Endothelial cell (in vitro differentiated cells): Measurements from ENCODE around the gene MCRIP1. TPM values are rescaled to one million over a fixed set of nuclear protein-coding genes. Genes with fewer than 3 reads are reported as not detected.

Experiments
- DNase-seq: peaks from one replicate; pipeline ENCODE4 v3.0.0; 2021; ENCODE audit warnings: low spot score
- H3K27ac Mint-ChIP-seq: one replicate; pipeline ENCODE4 v1.8.0; 2021; ENCODE audit warnings: mixed read lengths, inconsistent platforms; ENCODE audit not compliant: unreplicated experiment
- H3K27me3 Mint-ChIP-seq: one replicate; pipeline ENCODE4 v1.8.0; 2021; ENCODE audit warnings: mild to moderate bottlenecking, moderate library complexity, mixed read lengths, inconsistent platforms; ENCODE audit not compliant: unreplicated experiment
- H3K36me3 Mint-ChIP-seq: one replicate; pipeline ENCODE4 v1.8.0; 2021; ENCODE audit warnings: mild to moderate bottlenecking, low read depth, mixed read lengths, inconsistent platforms; ENCODE audit not compliant: unreplicated experiment
- H3K4me1 Mint-ChIP-seq: one replicate; pipeline ENCODE4 v1.8.0; 2021; ENCODE audit warnings: mild to moderate bottlenecking, mixed read lengths, inconsistent platforms; ENCODE audit not compliant: unreplicated experiment
- H3K4me3 Mint-ChIP-seq: one replicate; pipeline ENCODE4 v1.8.0; 2021; ENCODE audit warnings: mild to moderate bottlenecking, mixed read lengths, inconsistent platforms; ENCODE audit not compliant: unreplicated experiment
- H3K9me3 Mint-ChIP-seq: one replicate; pipeline ENCODE4 v1.8.0; 2021; ENCODE audit warnings: mixed read lengths, inconsistent platforms; ENCODE audit not compliant: unreplicated experiment
- CTCF ChIP-seq: fragments of 200-600 bp; sonication (generic); IDR thresholded peaks from one replicate; pipeline ENCODE4 v1.5.0; 2021; ENCODE audit warnings: antibody characterized with exemption; ENCODE audit not compliant: unreplicated experiment
- total RNA-seq: library from RNA; stranded (reverse); fragmentation: NEBNext Ultra II Directional; extraction: Animal tissue kit (Norgen Biotek cat#: 25700); gene quantifications from one replicate; pipeline ENCODE4 v1.2.1, GENCODE V29; 2021; ENCODE audit not compliant: unreplicated experiment

MCRIP1 gene
- total RNA-seq, 1 donor from 2014 or later: 190 TPM

- Mint-ChIP-seq H3K4me3 (peak overlapping the region; percentile 42), H3K27ac (no peak overlapping the region), H3K9me3 (no peaks in the 10 kb centered on the region), H3K27me3 (peaks cover 12% of the 10 kb centered on the region), H3K4me1 (peaks cover 19% of the 10 kb centered on the region), H3K36me3 (peaks cover 28% of the 10 kb centered on the region)
- no peak for DNase-seq
- TF ChIP-seq CTCF: no peak
Observed at GRCh38 chr17:81854974-81855774, 22.1 kb upstream of the MCRIP1 start.

- Mint-ChIP-seq H3K4me1 (peaks cover under 1% of the 10 kb centered on the region), H3K36me3 (peaks cover 23% of the 10 kb centered on the region), H3K4me3 (no peak overlapping the region), H3K9me3 (no peaks in the 10 kb centered on the region), H3K27ac (no peak overlapping the region), H3K27me3 (peaks cover 6% of the 10 kb centered on the region)
- no peak for DNase-seq
- no peak for TF ChIP-seq CTCF
Observed at GRCh38 chr17:81852237-81852636, 19.1 kb upstream of the MCRIP1 start.

DNA sequence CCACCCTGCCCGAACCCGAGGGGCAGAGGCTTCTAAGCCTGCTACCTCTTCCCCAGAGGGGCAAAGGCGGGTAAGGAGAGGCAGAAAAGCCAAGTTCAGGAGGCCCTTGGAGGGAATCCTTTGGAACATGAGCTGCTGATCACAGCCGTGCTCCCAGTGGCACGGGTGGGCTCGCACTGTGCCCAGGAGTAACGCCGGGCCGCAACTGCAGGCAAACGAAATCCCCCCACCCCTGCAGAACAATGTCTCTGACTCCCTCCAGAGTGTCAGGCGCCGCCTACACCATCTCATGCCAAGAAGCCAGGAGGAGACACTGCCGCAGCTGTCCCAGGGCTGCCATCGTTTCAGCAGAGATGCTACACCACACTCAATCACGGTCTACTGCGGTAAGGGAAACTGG, 18.3 kb upstream of the MCRIP1 start:
- Mint-ChIP-seq H3K27me3 (peaks cover 6% of the 10 kb centered on the region), H3K4me3 (no peak overlapping the region), H3K36me3 (peaks cover 29% of the 10 kb centered on the region), H3K4me1 (no peaks in the 10 kb centered on the region), H3K27ac (no peak overlapping the region), H3K9me3 (no peaks in the 10 kb centered on the region)
- no peak for DNase-seq
- TF ChIP-seq CTCF: no peak

DNA sequence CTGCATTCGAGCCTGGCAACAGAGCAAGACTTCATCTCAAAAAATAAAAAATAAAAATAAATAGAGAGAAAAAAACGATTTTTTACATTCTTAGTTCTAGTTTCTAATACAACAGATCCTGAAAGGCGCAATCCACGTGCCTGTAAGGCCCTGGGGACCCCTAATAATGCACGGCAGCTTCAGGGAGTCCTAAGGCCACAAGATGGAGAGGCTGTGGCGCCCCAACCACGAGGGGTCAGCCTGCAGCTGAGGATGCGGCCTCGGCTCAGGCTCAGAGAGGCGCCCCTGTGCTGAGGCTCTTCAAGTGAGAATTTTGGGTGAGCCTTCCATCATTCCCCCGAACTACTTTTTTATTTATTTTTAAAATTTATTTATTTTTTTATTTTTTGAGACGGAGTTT, 16.4 kb upstream of the MCRIP1 start:
- no peak for TF ChIP-seq CTCF
- Mint-ChIP-seq H3K4me3 (no peak overlapping the region), H3K27me3 (peaks cover 10% of the 10 kb centered on the region), H3K36me3 (peaks cover 32% of the 10 kb centered on the region), H3K27ac (no peak overlapping the region), H3K4me1 (no peaks in the 10 kb centered on the region), H3K9me3 (no peaks in the 10 kb centered on the region)
- DNase-seq: no peak

GRCh38 chr17:81846743-81847689, 13.9 kb upstream of the MCRIP1 start:
- Mint-ChIP-seq H3K9me3 (no peaks in the 10 kb centered on the region), H3K27ac (no peak overlapping the region), H3K4me1 (no peaks in the 10 kb centered on the region), H3K4me3 (no peak overlapping the region), H3K36me3 (peaks cover 32% of the 10 kb centered on the region), H3K27me3 (peaks cover 10% of the 10 kb centered on the region)
- no peak for TF ChIP-seq CTCF
- DNase-seq: no peak
